B cell (primary cell): ENCODE measurements around the gene ANXA8. TPM values are rescaled to one million over a fixed set of nuclear protein-coding genes. Genes with fewer than 3 reads are reported as not detected.

Experiments used
- ATAC-seq: fragments of 200-7000 bp; cut with Tn5 transposase; one replicate; pipeline ENCODE4 v1.10.0; 2021; ENCODE audit warnings: low read depth, mild to moderate bottlenecking, moderate number of reproducible peaks, moderate library complexity
- CTCF ChIA-PET: fragments of 350-600 bp; sonication (Branson Sonifier 250); formaldehyde crosslinking; loops from one replicate; lab custom pipeline; 2021; ENCODE audit warnings: antibody characterized with exemption, inconsistent platforms; lab: Charles Lee
- POLR2A ChIA-PET: fragments of 350-600 bp; sonication (Branson Sonifier 250); formaldehyde crosslinking; loops from one replicate; lab custom pipeline; 2021; ENCODE audit warnings: antibody characterized with exemption; lab: Charles Lee
- DNase-seq: peaks from one replicate; pipeline ENCODE4 v3.0.0; 2013
- H2AFZ ChIP-seq: 2 replicates; pipeline ENCODE4 v1.6.1; 2012; ENCODE audit warnings: mild to moderate bottlenecking, low read depth, low read length; ENCODE audit not compliant: insufficient read depth, poor library complexity, severe bottlenecking
- H3K27ac ChIP-seq, 2 donors: 1 replicate in 1 of 2; 2 replicates in 1 of 2; pipeline ENCODE4 v1.5.1; 2012 to 2013; ENCODE audit warnings: low read length in 2 of 2, mild to moderate bottlenecking in 2 of 2, moderate library complexity in 1 of 2
- H3K27me3 ChIP-seq, 4 experiments: fragments of 200-600 bp in 1 of 4; sonication (generic) in 1 of 4; replicated peaks in 1 of 4; 1 replicate in 2 of 4; 2 replicates in 2 of 4; pipeline versions ENCODE4 v1.6.1 to v1.7.0; 2013 to 2016; ENCODE audit warnings: low read length in 3 of 4, mild to moderate bottlenecking in 2 of 4, mixed read lengths in 1 of 4, moderate library complexity in 1 of 4; ENCODE audit not compliant: insufficient read depth in 4 of 4, control insufficient read depth in 3 of 4; ENCODE audit errors: control extremely low read depth in 1 of 4
- H3K36me3 ChIP-seq, 2 experiments: replicated peaks in 1 of 2; 1 replicate in 1 of 2; 2 replicates in 1 of 2; pipeline versions ENCODE4 v1.6.1 to v1.7.1; 2013; ENCODE audit warnings: low read length in 1 of 2; ENCODE audit not compliant: insufficient read depth in 2 of 2, control insufficient read depth in 1 of 2; ENCODE audit errors: control extremely low read depth in 1 of 2, extremely low read depth in 1 of 2
- H3K4me1 ChIP-seq, 2 donors: fragments of 200-600 bp in 1 of 2; sonication (generic) in 1 of 2; 1 replicate in 1 of 2; 2 replicates in 1 of 2; pipeline versions ENCODE4 v1.5.1 to v1.6.1; 2013 to 2017; ENCODE audit warnings: low read length in 2 of 2; ENCODE audit not compliant: control insufficient read depth in 2 of 2, insufficient read depth in 2 of 2
- H3K4me2 ChIP-seq: replicated peaks from 2 replicates; pipeline ENCODE3; 2012; ENCODE audit warnings: mild to moderate bottlenecking, low read depth, low read length; ENCODE audit not compliant: poor library complexity, severe bottlenecking
- H3K4me3 ChIP-seq, 5 experiments: fragments of 200-600 bp in 1 of 5; sonication (generic) in 1 of 5; 1 replicate in 3 of 5; 2 replicates in 2 of 5; pipeline versions ENCODE4 v1.5.1 to v1.7.0; 2011 to 2016; ENCODE audit warnings: low read length in 4 of 5, mild to moderate bottlenecking in 4 of 5, low read depth in 2 of 5, control low read depth in 1 of 5, moderate library complexity in 1 of 5; ENCODE audit not compliant: insufficient read depth in 1 of 5; ENCODE audit errors: control extremely low read depth in 1 of 5, extremely low read depth in 1 of 5
- H3K79me2 ChIP-seq: fragments of 200-600 bp; sonication (generic); one replicate; pipeline ENCODE4 v1.6.0; 2016; ENCODE audit warnings: low read length; ENCODE audit not compliant: control insufficient read depth, insufficient read depth
- H3K9ac ChIP-seq: fragments of 200-600 bp; sonication (generic); 2 replicates; pipeline ENCODE4 v1.6.1; 2017; ENCODE audit warnings: mild to moderate bottlenecking, low read length, moderate library complexity
- H3K9me3 ChIP-seq, 3 donors: one replicate each; pipeline versions ENCODE4 v1.6.1 to v1.7.1; 2013; ENCODE audit warnings: low read length in 2 of 3; ENCODE audit not compliant: control insufficient read depth in 2 of 3, insufficient read depth in 1 of 3; ENCODE audit errors: control extremely low read depth in 1 of 3
- H4K20me1 ChIP-seq: 2 replicates; pipeline ENCODE4 v1.6.0; 2012; ENCODE audit warnings: mild to moderate bottlenecking, low read length; ENCODE audit not compliant: insufficient read depth, control insufficient read depth, poor library complexity, severe bottlenecking
- H3K27ac Mint-ChIP-seq: one replicate; pipeline ENCODE4 v1.8.0; 2021; ENCODE audit warnings: mixed read lengths
- H3K27me3 Mint-ChIP-seq: one replicate; pipeline ENCODE4 v1.8.0; 2021; ENCODE audit warnings: mixed read lengths
- H3K4me1 Mint-ChIP-seq: one replicate; pipeline ENCODE4 v1.8.0; 2021; ENCODE audit warnings: mixed read lengths
- H3K4me3 Mint-ChIP-seq: one replicate; pipeline ENCODE4 v1.8.0; 2021; ENCODE audit warnings: mixed read lengths
- H3K9me3 Mint-ChIP-seq: one replicate; pipeline ENCODE4 v1.8.0; 2022; ENCODE audit warnings: mixed read lengths; ENCODE audit not compliant: insufficient read depth
- CTCF ChIP-seq: fragments of 200-600 bp; IDR thresholded peaks from one replicate; pipeline ENCODE4 v1.8.0; 2022; ENCODE audit warnings: antibody characterized with exemption, mild to moderate bottlenecking
- EZH2 ChIP-seq: IDR thresholded peaks from 2 replicates; pipeline ENCODE4 v1.6.1; 2012; ENCODE audit warnings: borderline replicate concordance, low read depth, mild to moderate bottlenecking, moderate library complexity, low read length; ENCODE audit not compliant: insufficient read depth, poor library complexity, severe bottlenecking
- WGBS: methylation state at CpG from one replicate; pipeline ENCODE4 v1.1.5; 2013; ENCODE audit warnings: missing lambda C conversion rate; ENCODE audit not compliant: insufficient coverage; 5-methylcytosine and 5-hydroxymethylcytosine counted together
- intact Hi-C: fragments of 100-400 bp; cut with micrococcal nuclease; formaldehyde crosslinking; loops from one replicate; pipeline ENCODE4 v1.10.0; 2022
- polyA plus RNA-seq: library from polyadenylated mRNA; depleted of rRNA; stranded (reverse); fragments of >200 nt; gene quantifications from 2 replicates; pipeline ENCODE4 v1.2.3, GENCODE V29; 2012
- total RNA-seq, 2 donors: library from RNA; stranded (reverse); fragments of 120-200 nt in 1 of 2; gene quantifications; 1 replicate in 1 of 2; 2 replicates in 1 of 2; pipeline versions ENCODE4 v1.2.3 to v1.2.4, GENCODE V29; 2013 to 2022

ANXA8 gene
- total and polyA plus RNA-seq, 2 donors (not counting 1 experiment from before 2014, with no cell fraction given), result not detected

GRCh38 chr10:47438857-47439474 lies 44.9 kb downstream of the ANXA8 start:
- Histone ChIP-seq H3K4me1 (no peaks in the 10 kb centered on the region), H3K79me2 (no peaks in the 10 kb centered on the region), H2AFZ (no peak overlapping the region), H3K27ac (no peak overlapping the region), H3K9me3 (peaks cover 0 to 24% (median 0%) of the 10 kb centered on the region in 3 donors), H3K4me3 (no peak overlapping the region), H3K36me3 (no peaks in the 10 kb centered on the region), H4K20me1 (no peaks in the 10 kb centered on the region), H3K9ac (no peak overlapping the region), H3K4me2 (no peak overlapping the region), H3K27me3 (peaks cover 0 to 7% (median under 1%) of the 10 kb centered on the region in 4 experiments)
- intact Hi-C loops, result no loop called here
- ATAC-seq (no peak), DNase-seq (no peak)
- Mint-ChIP-seq H3K4me3 (no peak overlapping the region), H3K9me3 (peaks cover 9% of the 10 kb centered on the region), H3K4me1 (no peaks in the 10 kb centered on the region), H3K27ac (no peak overlapping the region), H3K27me3 (peaks cover 45% of the 10 kb centered on the region)
- CTCF ChIA-PET, result no interaction called here
- TF ChIP-seq CTCF, result no peak
- POLR2A ChIA-PET, result no interaction called here
- 73% methylated on average over 6 of the region's 6 CpGs for WGBS

GRCh38 chr10:47435081-47435480 lies 48.8 kb downstream of the ANXA8 start:
- Histone ChIP-seq H3K4me3 (no peak overlapping the region), H3K9ac (no peak overlapping the region), H3K9me3 (peaks cover 0 to 21% (median 0%) of the 10 kb centered on the region in 3 donors), H2AFZ (no peak overlapping the region), H3K4me1 (no peaks in the 10 kb centered on the region), H4K20me1 (no peaks in the 10 kb centered on the region), H3K27ac (no peak overlapping the region), H3K4me2 (no peak overlapping the region), H3K27me3 (no peaks in the 10 kb centered on the region), H3K36me3 (no peaks in the 10 kb centered on the region), H3K79me2 (no peaks in the 10 kb centered on the region)
- no peaks in the 10 kb centered on the region for H3K4me1 Mint-ChIP-seq
- DNase-seq (no peak), ATAC-seq (no peak)
- intact Hi-C loops, result no loop called here
- ChIA-PET CTCF (no interaction called here), POLR2A (no interaction called here)
- H3K27ac Mint-ChIP-seq, result no peak overlapping the region
- H3K4me3 Mint-ChIP-seq, result no peak overlapping the region
- H3K9me3 Mint-ChIP-seq, result peaks cover 9% of the 10 kb centered on the region
- peaks cover 33% of the 10 kb centered on the region for H3K27me3 Mint-ChIP-seq
- TF ChIP-seq CTCF (no peak), EZH2 (no peak)
